Neural progenitor cell (in vitro differentiated cells): ENCODE results near the gene PNPLA5.

Source experiments
- CTCF ChIP-seq: fragments of 200-600 bp; sonication (generic); IDR thresholded peaks from 2 replicates; pipeline ENCODE4 v1.5.1; 2017; ENCODE audit warnings: antibody characterized with exemption, mild to moderate bottlenecking
- EZH2 ChIP-seq: fragments of 200-600 bp; sonication (generic); IDR thresholded peaks from 2 replicates; pipeline ENCODE4 v1.6.1; 2017; ENCODE audit warnings: antibody characterized with exemption, mild to moderate bottlenecking, moderate library complexity

GRCh38 chr22:43861529-43861928, 30.3 kb downstream of the PNPLA5 start:
- TF ChIP-seq CTCF (no peak), EZH2 (no peak)
